Spleen (tissue), 7 donors: Measurements from ENCODE around the gene GALNT18.

Experiments
- POLR2A ChIP-seq, 3 donors: fragments of 450-650 bp; IDR thresholded peaks; one replicate each; pipeline ENCODE4 v1.5.1; 2017; ENCODE audit warnings: antibody characterized with exemption in 3 of 3, mild to moderate bottlenecking in 1 of 3
- POLR2AphosphoS5 ChIP-seq, 3 donors: sonication (generic); formaldehyde crosslinking; IDR thresholded peaks; one replicate each; pipeline ENCODE4 v1.5.1; 2017; ENCODE audit warnings: antibody characterized with exemption in 3 of 3
- TF ChIP-seq, protein P1 (sequence below), 11 experiments: fragments of 200-600 bp in 7 of 11; fragments of 450-650 bp in 4 of 11; sonication (generic) in 4 of 11; IDR thresholded peaks in 8 of 11; conservative IDR thresholded peaks in 3 of 11; 1 replicate in 7 of 11; 2 replicates in 4 of 11; pipeline versions ENCODE4 v1.4.0 to v1.8.0; 2016 to 2021; ENCODE audit warnings: antibody characterized with exemption in 11 of 11, inconsistent platforms in 4 of 11, mild to moderate bottlenecking in 1 of 11
- donor health status: DM: no; HTN: no; CAD: no; lungs with moderate emphysema.
- donor health status: DM: no; HTN: no; CAD: no.
- donor health status: DM: no; HTN: no; CAD: no.

- TF ChIP-seq, protein P1, sequence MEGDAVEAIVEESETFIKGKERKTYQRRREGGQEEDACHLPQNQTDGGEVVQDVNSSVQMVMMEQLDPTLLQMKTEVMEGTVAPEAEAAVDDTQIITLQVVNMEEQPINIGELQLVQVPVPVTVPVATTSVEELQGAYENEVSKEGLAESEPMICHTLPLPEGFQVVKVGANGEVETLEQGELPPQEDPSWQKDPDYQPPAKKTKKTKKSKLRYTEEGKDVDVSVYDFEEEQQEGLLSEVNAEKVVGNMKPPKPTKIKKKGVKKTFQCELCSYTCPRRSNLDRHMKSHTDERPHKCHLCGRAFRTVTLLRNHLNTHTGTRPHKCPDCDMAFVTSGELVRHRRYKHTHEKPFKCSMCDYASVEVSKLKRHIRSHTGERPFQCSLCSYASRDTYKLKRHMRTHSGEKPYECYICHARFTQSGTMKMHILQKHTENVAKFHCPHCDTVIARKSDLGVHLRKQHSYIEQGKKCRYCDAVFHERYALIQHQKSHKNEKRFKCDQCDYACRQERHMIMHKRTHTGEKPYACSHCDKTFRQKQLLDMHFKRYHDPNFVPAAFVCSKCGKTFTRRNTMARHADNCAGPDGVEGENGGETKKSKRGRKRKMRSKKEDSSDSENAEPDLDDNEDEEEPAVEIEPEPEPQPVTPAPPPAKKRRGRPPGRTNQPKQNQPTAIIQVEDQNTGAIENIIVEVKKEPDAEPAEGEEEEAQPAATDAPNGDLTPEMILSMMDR (IDR thresholded peaks at IDR 0.05 in 8 of 11, conservative IDR thresholded peaks at IDR 0.05 in 3 of 11), result no peak
- no peak for TF ChIP-seq POLR2A (IDR thresholded peaks at IDR 0.05)
- TF ChIP-seq POLR2AphosphoS5 (IDR thresholded peaks at IDR 0.05), result no peak
Observed at GRCh38 chr11:11279956-11280689, 341.7 kb downstream of the GALNT18 start.
